BLaER1 treated with 17β-estradiol and CSF1 and Interleukin-3, amounts not matched to agents 10 nM and 100 nM (cell line): ENCODE results near the gene CCDC174.
A peak's percentile ranks its signal among the peaks of the same experiment; 100 is the strongest.

Experiments used
- H3K27ac ChIP-seq, 11 experiments: shearing (Covaris generic); formaldehyde crosslinking; 2 replicates each; pipeline ENCODE4 v1.8.1; 2022
- H3K27me3 ChIP-seq, 11 experiments: shearing (Covaris generic); formaldehyde crosslinking; 2 replicates each; pipeline ENCODE4 v1.8.1; 2022
- H3K36me3 ChIP-seq, 11 experiments: shearing (Covaris generic); formaldehyde crosslinking; 2 replicates each; pipeline ENCODE4 v1.8.1; 2022
- H3K4me1 ChIP-seq, 10 experiments: shearing (Covaris generic); formaldehyde crosslinking; 2 replicates each; pipeline ENCODE4 v1.8.1; 2022
- H3K4me2 ChIP-seq, 11 experiments: shearing (Covaris generic); formaldehyde crosslinking; 2 replicates each; pipeline ENCODE4 v1.8.1; 2022
- H3K4me3 ChIP-seq, 10 experiments: shearing (Covaris generic); formaldehyde crosslinking; 2 replicates each; pipeline ENCODE4 v1.8.1; 2022
- H3K9ac ChIP-seq, 11 experiments: shearing (Covaris generic); formaldehyde crosslinking; 2 replicates each; pipeline ENCODE4 v1.8.1; 2022
- H3K9me3 ChIP-seq, 11 experiments: shearing (Covaris generic); formaldehyde crosslinking; replicated peaks in 1 of 11; 2 replicates each; pipeline ENCODE4 v1.8.1; 2022
- H4K20me1 ChIP-seq, 11 experiments: shearing (Covaris generic); formaldehyde crosslinking; 2 replicates each; pipeline ENCODE4 v1.8.1; 2022
- Cebpa-rat ChIP-seq, 11 experiments: shearing (Covaris generic); IDR thresholded peaks; 2 replicates each; pipeline ENCODE4 v1.8.1; 2022

The CCDC174 gene

DNA sequence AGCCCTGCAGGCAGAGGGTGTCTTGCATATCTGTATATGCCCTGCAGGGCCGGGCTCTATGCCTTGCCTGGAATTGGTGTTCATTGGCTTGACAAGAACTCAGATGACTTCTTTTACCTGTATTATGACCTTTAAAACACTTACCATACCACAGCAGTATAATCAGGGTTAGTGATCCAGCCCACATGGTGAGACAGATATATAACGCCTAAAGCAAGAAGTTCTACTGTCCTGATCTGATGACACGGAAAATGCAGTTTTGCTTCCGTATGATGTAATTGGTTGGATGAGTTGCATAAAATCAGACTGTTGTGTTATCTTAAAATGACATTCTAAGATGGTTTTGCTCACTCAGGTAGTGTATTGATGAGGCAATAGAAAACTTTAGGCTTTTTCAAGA, 9.4 kb downstream of the CCDC174 start:
- no peaks in the 10 kb centered on the region for H3K27me3 ChIP-seq
- H3K4me1 ChIP-seq, result no peaks in the 10 kb centered on the region
- H4K20me1 ChIP-seq, result peaks cover 0 to 58% (median 32%) of the 10 kb centered on the region in 11 experiments; a peak in 14 of 22 replicates
- no peaks in the 10 kb centered on the region for H3K9me3 ChIP-seq
- H3K4me2 ChIP-seq, result no peak overlapping the region
- TF ChIP-seq Cebpa-rat (IDR thresholded peaks at IDR 0.05), result no peak
- no peak overlapping the region for H3K27ac ChIP-seq
- H3K9ac ChIP-seq, result no peak overlapping the region
- H3K4me3 ChIP-seq, result no peak overlapping the region
- peaks cover 100% of the 10 kb centered on the region in 11 experiments for H3K36me3 ChIP-seq

DNA sequence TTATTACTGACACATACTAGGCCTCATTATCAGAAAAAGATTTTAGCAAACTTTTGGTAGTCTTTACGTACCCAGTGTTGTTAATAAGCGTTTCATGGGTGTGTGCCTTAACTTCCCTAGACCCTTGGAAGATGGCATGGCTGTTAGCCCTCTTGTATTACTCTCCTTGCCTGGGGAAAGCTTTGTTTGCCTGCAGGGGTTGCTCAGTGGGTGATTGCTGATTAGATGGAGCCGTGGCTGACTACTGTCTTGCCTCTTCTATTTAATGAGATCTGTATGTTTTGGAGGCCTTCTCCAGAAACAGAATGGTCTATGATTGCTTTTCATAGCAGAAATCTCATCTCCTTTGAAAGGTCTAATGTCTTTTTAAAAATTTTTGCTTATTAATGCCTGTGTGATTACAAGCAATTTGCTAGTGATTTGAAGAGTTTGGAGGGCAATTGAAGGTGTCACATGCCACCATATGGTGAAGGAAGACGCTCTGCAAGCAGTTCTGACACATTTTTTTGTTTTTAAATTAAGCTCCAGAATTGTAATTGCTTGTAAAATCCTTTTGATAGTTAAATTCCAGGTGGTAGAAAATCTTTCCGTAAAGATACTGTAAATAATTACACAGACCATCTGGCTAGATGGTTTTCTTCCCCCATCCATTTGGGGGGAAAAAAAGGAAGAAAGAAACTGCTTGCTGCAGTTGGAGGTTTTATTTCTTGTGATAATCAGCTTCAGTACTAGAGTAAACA, 12.0 kb downstream of the CCDC174 start:
- Histone ChIP-seq H3K9me3 (no peaks in the 10 kb centered on the region), H3K36me3 (peaks cover 100% of the 10 kb centered on the region in 11 experiments), H3K4me3 (no peak overlapping the region), H3K27ac (no peak overlapping the region), H4K20me1 (peaks cover 0 to 38% (median 26%) of the 10 kb centered on the region in 11 experiments; a peak in 13 of 22 replicates), H3K27me3 (no peaks in the 10 kb centered on the region), H3K4me2 (no peak overlapping the region), H3K4me1 (no peaks in the 10 kb centered on the region), H3K9ac (peak overlapping the region in 2 of 11 experiments; percentile 9 to 11; a peak in 2 of 22 replicates)
- TF ChIP-seq Cebpa-rat (IDR thresholded peaks at IDR 0.05), result no peak

DNA sequence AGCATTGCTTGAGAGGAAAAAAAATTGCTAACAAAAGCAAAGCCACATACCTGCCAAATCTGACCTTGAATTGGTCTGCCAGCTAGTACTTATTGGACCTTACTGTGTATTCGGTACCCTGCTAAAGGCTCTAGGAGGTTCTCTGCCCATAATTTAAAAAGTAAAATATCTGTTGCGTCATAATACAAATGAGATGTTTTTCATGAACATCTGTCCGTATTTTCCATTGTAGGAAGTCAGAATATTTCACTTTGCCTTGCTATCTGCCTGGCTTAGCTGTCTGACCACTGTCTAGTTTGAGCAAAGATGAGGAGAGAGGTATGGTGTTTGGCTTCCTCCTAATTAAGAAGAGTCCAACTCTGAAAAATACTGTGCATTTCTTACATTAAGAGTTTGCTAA, 12.6 kb downstream of the CCDC174 start:
- peaks cover 100% of the 10 kb centered on the region in 11 experiments for H3K36me3 ChIP-seq
- H3K9ac ChIP-seq, result 0 out of 22 replicates have a peak overlapping the region, but pooled peaks of 1 of the 11 experiments have one; percentile 9
- H3K27me3 ChIP-seq, result no peaks in the 10 kb centered on the region
- no peaks in the 10 kb centered on the region for H3K9me3 ChIP-seq
- no peak overlapping the region for H3K27ac ChIP-seq
- no peak overlapping the region for H3K4me3 ChIP-seq
- peaks cover 0 to 42% (median 26%) of the 10 kb centered on the region in 11 experiments; a peak in 15 of 22 replicates for H4K20me1 ChIP-seq
- peak in 3 of 11 experiments; percentile 28 to 65 (median 42); a peak in 3 of 22 replicates for TF ChIP-seq Cebpa-rat (IDR thresholded peaks at IDR 0.05)
- H3K4me1 ChIP-seq, result no peaks in the 10 kb centered on the region
- H3K4me2 ChIP-seq, result no peak overlapping the region

DNA sequence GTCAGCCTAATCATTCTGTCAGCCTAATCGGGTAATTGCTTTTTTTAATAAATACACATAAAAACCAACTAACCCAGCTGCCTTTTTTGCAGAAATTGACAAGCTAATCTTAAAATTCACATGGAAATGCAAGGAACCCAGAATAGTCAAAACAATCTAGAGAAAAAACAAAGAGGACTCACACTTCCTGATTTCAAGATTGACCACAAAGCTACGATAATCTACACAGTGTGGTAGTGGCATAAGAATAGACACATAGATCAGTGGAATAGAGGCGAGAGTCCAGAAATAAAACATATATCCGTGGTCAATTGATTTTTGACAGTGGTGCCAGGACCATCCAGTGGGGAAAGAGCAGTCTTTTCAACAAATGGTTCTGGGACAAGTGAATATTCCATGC, 21.0 kb downstream of the CCDC174 start:
- TF ChIP-seq Cebpa-rat (IDR thresholded peaks at IDR 0.05), result no peak
- H4K20me1 ChIP-seq, result peaks cover 0 to 35% (median 6%) of the 10 kb centered on the region in 11 experiments; a peak in 10 of 22 replicates
- no peak overlapping the region; a peak in 1 of 22 replicates for H3K27ac ChIP-seq
- H3K9ac ChIP-seq, result peak overlapping the region in 2 of 11 experiments; percentile 2 to 20; a peak in 1 of 22 replicates
- peak overlapping the region in 1 of 11 experiments; percentile 40; a peak in 1 of 22 replicates for H3K4me2 ChIP-seq
- no peaks in the 10 kb centered on the region for H3K9me3 ChIP-seq
- peaks cover 0 to 17% (median 2%) of the 10 kb centered on the region in 10 experiments; a peak in 10 of 20 replicates for H3K4me1 ChIP-seq
- no peaks in the 10 kb centered on the region for H3K27me3 ChIP-seq
- H3K36me3 ChIP-seq, result peaks cover 48 to 69% (median 63%) of the 10 kb centered on the region in 11 experiments
- no peak overlapping the region for H3K4me3 ChIP-seq

DNA sequence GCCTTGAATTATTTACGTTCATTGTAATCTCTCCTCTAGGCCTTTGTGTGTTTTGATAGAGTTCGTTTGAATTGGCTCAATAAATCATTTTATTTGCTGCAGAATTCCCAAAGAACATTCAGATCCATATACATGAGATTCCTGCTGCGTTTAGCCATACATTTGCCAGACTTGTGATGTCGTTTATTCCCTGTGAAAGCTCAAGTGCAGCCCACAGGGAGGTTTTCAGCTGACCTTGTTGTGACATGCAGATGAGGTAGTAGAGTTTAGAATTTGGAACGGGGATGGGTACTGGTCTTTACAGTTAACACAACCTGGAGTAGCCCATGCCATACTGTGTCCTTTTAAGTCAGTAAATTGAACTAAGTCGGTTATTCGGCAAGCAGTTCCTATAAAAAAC, 23.3 kb downstream of the CCDC174 start, which contains the start of gene C3orf20:
C3orf20 (plus strand) TSS at position 301 of the 400 bp plus-strand sequence. CDS start 7,573 bp downstream, outside the sequence.
- H3K36me3 ChIP-seq, result peaks cover 26 to 46% (median 41%) of the 10 kb centered on the region in 11 experiments
- no peaks in the 10 kb centered on the region for H3K27me3 ChIP-seq
- no peak within 1 kb of the TSS for H3K4me2 ChIP-seq
- H3K4me1 ChIP-seq, result peaks cover 0 to 17% (median 2%) of the 10 kb centered on the region in 10 experiments; a peak in 10 of 20 replicates
- H3K4me3 ChIP-seq, result no peak within 1 kb of the TSS
- peaks cover 2 to 8% (median 5%) of the 10 kb centered on the region in 11 experiments for H3K9me3 ChIP-seq
- H3K9ac ChIP-seq, result no peak within 1 kb of the TSS
- peaks cover 0 to 28% (median 0%) of the 10 kb centered on the region in 11 experiments; a peak in 9 of 22 replicates for H4K20me1 ChIP-seq
- no peak for TF ChIP-seq Cebpa-rat (IDR thresholded peaks at IDR 0.05)
- H3K27ac ChIP-seq, result no peak within 1 kb of the TSS

DNA sequence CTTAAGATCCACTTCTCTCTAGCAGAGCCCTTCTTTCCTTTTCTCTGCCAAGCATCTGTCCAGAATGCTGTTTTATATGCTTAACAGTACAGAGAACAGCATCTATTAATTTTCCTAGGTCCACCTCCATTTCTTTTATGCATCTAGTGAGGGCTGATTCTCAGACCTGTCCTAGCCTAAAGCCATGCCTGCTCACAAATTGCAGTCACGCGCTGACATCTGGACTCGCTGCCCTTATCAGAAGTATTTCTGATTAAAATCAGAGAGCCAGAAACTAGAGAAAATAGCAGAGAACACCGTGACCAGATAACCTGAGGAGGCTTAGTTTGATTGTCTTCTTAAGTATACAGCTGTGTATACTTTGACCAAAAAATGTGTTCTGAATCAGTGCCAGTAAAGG, 25.3 kb downstream of the CCDC174 start:
- no peak overlapping the region for H3K27ac ChIP-seq
- H3K9ac ChIP-seq, result no peak overlapping the region
- H3K4me3 ChIP-seq, result no peak overlapping the region
- TF ChIP-seq Cebpa-rat (IDR thresholded peaks at IDR 0.05), result no peak
- peaks cover 8 to 14% (median 12%) of the 10 kb centered on the region in 11 experiments for H3K9me3 ChIP-seq
- no peak overlapping the region for H3K4me2 ChIP-seq
- H3K4me1 ChIP-seq, result peaks cover 0 to 12% (median 2%) of the 10 kb centered on the region in 10 experiments; a peak in 10 of 20 replicates
- H3K27me3 ChIP-seq, result no peaks in the 10 kb centered on the region
- peaks cover 5 to 26% (median 20%) of the 10 kb centered on the region in 11 experiments for H3K36me3 ChIP-seq
- H4K20me1 ChIP-seq, result peaks cover 0 to 20% (median 0%) of the 10 kb centered on the region in 11 experiments; a peak in 9 of 22 replicates

DNA sequence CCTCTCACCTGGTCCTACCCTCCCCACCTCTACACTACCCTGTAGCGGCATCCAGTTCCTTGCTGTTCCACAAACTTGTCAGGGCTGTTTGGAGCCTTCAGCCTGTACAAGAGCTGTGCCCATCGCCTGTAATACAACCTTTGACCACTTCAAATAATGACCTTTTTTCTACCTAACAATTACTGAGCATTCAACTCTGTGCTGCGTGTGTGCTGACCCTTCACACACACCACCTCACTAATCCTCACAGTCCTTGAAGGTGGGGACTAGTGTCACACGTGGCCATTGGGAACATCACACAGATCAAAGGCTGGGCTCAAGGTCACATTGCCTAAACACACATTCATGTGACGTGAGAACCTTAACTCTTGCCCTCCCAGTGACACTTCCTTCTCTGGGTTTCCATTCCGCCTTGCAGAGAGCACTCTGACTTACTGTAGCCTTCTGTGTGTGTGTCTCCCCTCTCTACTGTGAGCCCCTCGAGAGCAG, 26.5 kb downstream of the CCDC174 start:
- H3K4me2 ChIP-seq, result no peak overlapping the region
- H3K4me3 ChIP-seq, result no peak overlapping the region
- peaks cover 0 to 14% (median 9%) of the 10 kb centered on the region in 11 experiments; a peak in 12 of 22 replicates for H3K36me3 ChIP-seq
- H3K9me3 ChIP-seq, result peaks cover 8 to 14% (median 12%) of the 10 kb centered on the region in 11 experiments
- H3K27me3 ChIP-seq, result no peaks in the 10 kb centered on the region
- peaks cover 0 to 15% (median 0%) of the 10 kb centered on the region in 11 experiments; a peak in 2 of 22 replicates for H4K20me1 ChIP-seq
- no peak for TF ChIP-seq Cebpa-rat (IDR thresholded peaks at IDR 0.05)
- no peak overlapping the region for H3K9ac ChIP-seq
- H3K4me1 ChIP-seq, result peaks cover 0 to under 1% (median 0%) of the 10 kb centered on the region in 10 experiments; a peak in 1 of 20 replicates
- no peak overlapping the region for H3K27ac ChIP-seq

DNA sequence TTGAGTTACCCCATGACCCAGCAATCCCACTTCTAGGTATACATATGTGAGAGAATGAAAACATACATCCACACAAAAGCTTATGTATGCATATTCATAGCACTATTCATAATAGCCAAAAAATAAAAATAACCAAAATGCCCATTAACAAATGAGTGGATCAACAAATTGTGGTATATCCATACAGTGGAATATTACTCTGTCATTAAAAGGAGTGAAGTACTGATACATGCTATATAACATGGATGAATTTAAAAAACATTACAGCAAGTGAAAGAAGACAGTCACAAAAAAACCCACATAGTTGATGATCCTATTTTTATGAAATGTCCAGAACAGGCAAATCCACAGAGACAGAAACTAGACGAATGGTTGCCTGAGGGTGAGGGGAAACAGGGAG, 28.6 kb downstream of the CCDC174 start:
- H3K36me3 ChIP-seq, result peaks cover 0 to 8% (median 0%) of the 10 kb centered on the region in 11 experiments; a peak in 3 of 22 replicates
- no peak overlapping the region for H3K4me2 ChIP-seq
- TF ChIP-seq Cebpa-rat (IDR thresholded peaks at IDR 0.05), result no peak
- no peaks in the 10 kb centered on the region for H3K27me3 ChIP-seq
- peaks cover 0 to 2% (median 0%) of the 10 kb centered on the region in 10 experiments; a peak in 4 of 20 replicates for H3K4me1 ChIP-seq
- H3K9ac ChIP-seq, result no peak overlapping the region
- no peak overlapping the region for H3K27ac ChIP-seq
- peaks cover 0 to 5% (median 0%) of the 10 kb centered on the region in 11 experiments; a peak in 1 of 22 replicates for H4K20me1 ChIP-seq
- no peak overlapping the region for H3K4me3 ChIP-seq
- H3K9me3 ChIP-seq, result peaks cover 8 to 14% (median 12%) of the 10 kb centered on the region in 11 experiments

DNA sequence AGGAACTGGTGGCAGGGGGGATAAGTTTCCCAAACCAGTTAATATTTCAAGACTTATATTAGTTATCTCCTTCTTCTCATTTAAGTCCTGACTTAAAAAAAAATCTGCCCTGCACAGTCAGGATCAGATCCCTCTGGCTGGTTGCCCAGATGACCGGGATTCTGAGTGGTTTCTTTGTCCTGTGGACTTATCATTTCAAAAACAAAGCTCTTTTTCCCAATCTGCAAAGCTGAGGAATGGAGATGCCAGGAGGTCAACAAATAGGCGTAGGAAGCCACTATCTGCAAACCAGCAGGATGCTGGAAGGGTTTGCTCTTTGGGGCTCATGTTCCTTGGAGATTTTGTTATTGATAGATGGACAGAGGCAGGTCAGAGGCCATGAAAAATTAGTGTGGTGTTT, 29.2 kb downstream of the CCDC174 start:
- Histone ChIP-seq H3K27ac (no peak overlapping the region), H3K36me3 (peaks cover 0 to 6% (median 0%) of the 10 kb centered on the region in 11 experiments; a peak in 1 of 22 replicates), H3K27me3 (no peaks in the 10 kb centered on the region), H3K4me3 (no peak overlapping the region), H3K9me3 (peaks cover 8 to 14% (median 12%) of the 10 kb centered on the region in 11 experiments), H3K4me1 (peaks cover 0 to 8% (median 5%) of the 10 kb centered on the region in 10 experiments; a peak in 11 of 20 replicates), H3K4me2 (no peak overlapping the region), H4K20me1 (peaks cover 0 to 5% (median 0%) of the 10 kb centered on the region in 11 experiments; a peak in 1 of 22 replicates), H3K9ac (no peak overlapping the region)
- TF ChIP-seq Cebpa-rat (IDR thresholded peaks at IDR 0.05), result no peak
